Omental fat pad (tissue), 4 donors: ENCODE results near the gene HYAL3. TPM values are rescaled to one million over a fixed set of nuclear protein-coding genes. Genes with fewer than 3 reads are reported as not detected.
"Not testable (repeated sequence)": the region's sequence is repeated elsewhere in the genome, so short reads cannot be mapped to it uniquely, and the experiment has no call there.

Experiments used
- ATAC-seq: fragments of 150-250 bp; one replicate; pipeline ENCODE4 v1.9.1; 2016; ENCODE audit warnings: mild to moderate bottlenecking, moderate library complexity; ENCODE audit not compliant: low FRiP score
- DNase-seq: peaks from one replicate; pipeline ENCODE4 v3.0.0-alpha.2; 2019; ENCODE audit warnings: low spot score
- CTCF ChIP-seq, 3 donors: fragments of 450-650 bp; IDR thresholded peaks; one replicate each; pipeline ENCODE4 v1.5.1; 2016 to 2017; ENCODE audit warnings: antibody characterized with exemption in 3 of 3, mild to moderate bottlenecking in 3 of 3, moderate library complexity in 2 of 3
- total RNA-seq, 4 donors: library from RNA; depleted of rRNA; stranded (reverse); fragments of >200 nt; gene quantifications; one replicate each; pipeline ENCODE4 v1.1.0, GENCODE V29; 2016

HYAL3 gene
- total RNA-seq, 4 donors from 2014 or later = 1.9 to 6.2 (median 4.0) TPM

DNA sequence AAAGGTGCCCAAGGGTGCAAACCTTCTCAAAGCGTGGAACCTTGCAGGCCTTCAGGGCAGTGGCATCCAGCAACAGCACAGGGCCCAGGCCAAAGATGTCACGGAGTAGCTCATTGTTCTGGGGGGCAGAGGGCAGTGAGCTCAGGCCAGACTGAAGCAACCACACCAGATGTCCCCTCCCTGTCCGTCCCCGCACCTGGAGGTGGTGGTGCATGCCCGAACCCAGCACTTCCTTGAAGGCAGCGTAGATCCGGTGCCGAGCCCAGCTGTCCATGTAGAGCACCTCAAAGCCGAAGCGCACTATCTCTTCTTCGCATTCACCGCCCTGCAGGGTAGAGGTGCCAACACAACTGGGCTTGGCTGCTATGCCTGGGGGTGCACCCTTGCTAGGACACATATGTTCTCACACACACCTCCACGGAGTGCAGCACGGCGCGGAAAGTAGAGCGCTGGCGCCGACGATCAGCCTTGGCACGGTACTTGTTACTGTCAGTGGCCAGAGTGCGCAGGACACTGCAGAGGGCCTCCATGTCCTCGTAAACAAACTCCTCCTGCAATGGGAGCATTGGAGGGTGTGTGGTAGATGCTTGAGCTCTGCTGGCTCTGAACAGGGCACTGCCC, 10.7 kb downstream of the HYAL3 start:
- DNase-seq (no peak), ATAC-seq (no peak)
- TF ChIP-seq CTCF (IDR thresholded peaks at IDR 0.05) = no peak

- ATAC-seq = no peak
- TF ChIP-seq CTCF (IDR thresholded peaks at IDR 0.05) = no peak
- DNase-seq = no peak
Observed at GRCh38 chr3:50287262-50287661, 11.9 kb downstream of the HYAL3 start.

- DNase-seq (no peak), ATAC-seq (no peak)
- TF ChIP-seq CTCF (IDR thresholded peaks at IDR 0.05) = no peak
Observed at GRCh38 chr3:50286322-50287227, 12.6 kb downstream of the HYAL3 start.

GRCh38 chr3:50284121-50284520, 15.1 kb downstream of the HYAL3 start:
- ATAC-seq, DNase-seq: not testable (repeated sequence)

GRCh38 chr3:50279255-50280016, 19.8 kb downstream of the HYAL3 start:
- TF ChIP-seq CTCF (IDR thresholded peaks at IDR 0.05) = no peak
- no peak for DNase-seq
- ATAC-seq = no peak

DNA sequence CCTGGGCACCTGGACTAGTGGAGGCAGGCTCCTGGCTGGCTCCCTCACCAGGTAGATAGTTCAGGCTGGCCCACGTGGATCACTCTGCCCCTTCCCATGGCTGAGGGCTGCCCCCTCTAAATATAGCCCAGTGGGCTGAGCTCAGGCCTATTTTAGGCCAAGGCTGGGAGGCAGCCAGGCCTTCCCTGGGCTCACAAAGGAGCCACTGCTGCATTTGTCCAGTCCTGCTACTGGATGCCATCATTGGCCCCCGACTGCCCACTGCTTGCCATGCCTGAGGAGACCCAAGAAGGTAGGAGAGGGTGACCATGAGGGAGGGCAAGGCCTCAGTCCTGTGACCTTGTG, 20.4 kb downstream of the HYAL3 start, which contains the start of gene LSMEM2:
Gene LSMEM2 (plus strand): TSS at position 208 of the 345 bp plus-strand sequence. CDS start 27 bp downstream, at position 235.
- no peak for TF ChIP-seq CTCF (IDR thresholded peaks at IDR 0.05)
- DNase-seq = no peak
- ATAC-seq = no peak
